ENCODE measurements around the gene DIDO1. TPM values are rescaled to one million over a fixed set of nuclear protein-coding genes. Genes with fewer than 3 reads are reported as not detected.

The DIDO1 gene
- total RNA-seq, 1 experiment from 2014 or later = 85.9 TPM

GRCh38 chr20:62910777-62911497 lies 15.4 kb downstream of the DIDO1 start:
- Histone ChIP-seq H3K23ac (ENCODE audit: insufficient read length, low read depth, low read length) (no peak overlapping the region), H4K20me1 (ENCODE audit: control insufficient read depth, insufficient read depth, insufficient read length) (peaks cover 2% of the 10 kb centered on the region), H3K14ac (ENCODE audit: insufficient read depth, low read length) (no peak overlapping the region; the same call in 1 of the 2 replicates), H4K5ac (ENCODE audit: insufficient read length, low read depth, low read length) (no peak overlapping the region), H3K4ac (ENCODE audit: low read depth, low read length) (no peak overlapping the region), H2BK15ac (ENCODE audit: low read depth, low read length) (no peak overlapping the region), H2AFZ (ENCODE audit: low read length) (no peak overlapping the region), H3K79me2 (ENCODE audit: insufficient read depth, low read length) (peaks cover 54% of the 10 kb centered on the region), H2BK12ac (ENCODE audit: insufficient read length, low read depth, low read length) (no peak overlapping the region), H3K4me1 (ENCODE audit: insufficient read depth, low read length) (no peaks in the 10 kb centered on the region; the same call in 1 of the 2 replicates), H4K8ac (replicated peaks; ENCODE audit: insufficient read length, low read depth, low read length) (no peak overlapping the region), H2BK20ac (ENCODE audit: low read depth, low read length, poor library complexity, severe bottlenecking) (no peak overlapping the region), H4K91ac (ENCODE audit: insufficient read length, low read depth, low read length) (no peak overlapping the region), H3K27me3 (ENCODE audit: insufficient read depth, low read length) (no peaks in the 10 kb centered on the region), H3T11ph (ENCODE audit: low read length) (no peak overlapping the region), H3K9me3 (ENCODE audit: control insufficient read depth, low read depth, low read length) (no peaks in the 10 kb centered on the region), H2AK5ac (ENCODE audit: insufficient read length, low read length) (no peak overlapping the region), H3K4me2 (ENCODE audit: insufficient read depth, insufficient read length, low read length) (no peak overlapping the region), H3K9ac (ENCODE audit: extremely low read depth, insufficient read length, low read length) (no peak overlapping the region), H2BK120ac (ENCODE audit: low read depth, low read length, poor library complexity, severe bottlenecking) (no peak overlapping the region), H2BK5ac (ENCODE audit: insufficient read length, low read length) (no peak overlapping the region), H3K79me1 (ENCODE audit: insufficient read depth, low read depth, low read length, poor library complexity, severe bottlenecking) (peaks cover 26% of the 10 kb centered on the region), H3K56ac (ENCODE audit: insufficient read length, low read depth, low read length) (no peak overlapping the region), H3K18ac (ENCODE audit: insufficient read length, low read depth, low read length) (no peak overlapping the region), H3K23me2 (ENCODE audit: insufficient read length, low read depth, low read length, poor library complexity, severe bottlenecking) (no peaks in the 10 kb centered on the region), H3K27ac (ENCODE audit: insufficient read length, low read depth, low read length) (no peak overlapping the region)
- Mint-ChIP-seq H3K36me3 (ENCODE audit: insufficient read depth in 1 of 3, low read depth in 3 of 3) (peaks cover 57 to 73% (median 71%) of the 10 kb centered on the region in 3 experiments), H3K27me3 (ENCODE audit: low read depth) (no peaks in the 10 kb centered on the region), H3K4me1 (peaks cover 18 to 19% of the 10 kb centered on the region in 2 experiments), H3K27ac (peak overlapping the region in 1 of 3 experiments; percentile 16; a peak in 1 of 7 replicates), H3K4me3 (no peak overlapping the region), H3K9me3 (no peaks in the 10 kb centered on the region)
- no peak for TF ChIP-seq CTCF (conservative IDR thresholded peaks at IDR 0.05)
- WGBS (ENCODE audit: extremely low coverage, insufficient read length, low lambda C conversion rate) = no CpG with 5 or more reads among the region's 45 CpGs
- no peak for DNase-seq
